Measurements from ENCODE around the gene LTC4S. TPM values are rescaled to one million over a fixed set of nuclear protein-coding genes. Genes with fewer than 3 reads are reported as not detected.

Gene LTC4S
- total RNA-seq, 4 donors from 2014 or later = 4.1 to 22.9 (median 13.6) TPM; not detected in 1

GRCh38 chr5:179753971-179754370 is 39.8 kb upstream of the LTC4S start:
- Histone ChIP-seq H3K9me3 (no peaks in the 10 kb centered on the region), H3K4me1 (peaks cover 0 to 3% of the 10 kb centered on the region in 2 donors), H3K36me3 (no peaks in the 10 kb centered on the region), H3K27me3 (no peaks in the 10 kb centered on the region), H3K27ac (no peak overlapping the region), H3K4me3 (no peak overlapping the region)
- intact Hi-C loops (cut with DNase I; ENCODE audit: low total_unique reads) = no loop called here
- TF ChIP-seq CTCF (IDR thresholded peaks at IDR 0.05) (no peak), POLR2A (IDR thresholded peaks at IDR 0.05) (no peak)
- DNase-seq = no peak

- TF ChIP-seq POLR2A (IDR thresholded peaks at IDR 0.05) (no peak), CTCF (IDR thresholded peaks at IDR 0.05) (no peak)
- H3K4me3 ChIP-seq = no peak overlapping the region
- no peaks in the 10 kb centered on the region for H3K9me3 ChIP-seq
- intact Hi-C loops (cut with DNase I; ENCODE audit: low total_unique reads) = no loop called here
- H3K27ac ChIP-seq = no peak overlapping the region
- no peaks in the 10 kb centered on the region for H3K36me3 ChIP-seq
- no peak for DNase-seq
- H3K27me3 ChIP-seq = no peaks in the 10 kb centered on the region
- peaks cover 0 to 3% of the 10 kb centered on the region in 2 donors for H3K4me1 ChIP-seq
These were observed 38.8 kb upstream of the LTC4S start for GRCh38 chr5:179755022-179755421.

- H3K27me3 ChIP-seq = no peaks in the 10 kb centered on the region
- intact Hi-C loops (cut with DNase I; ENCODE audit: low total_unique reads) = no loop called here
- H3K36me3 ChIP-seq = no peaks in the 10 kb centered on the region
- TF ChIP-seq POLR2A (IDR thresholded peaks at IDR 0.05) (no peak), CTCF (IDR thresholded peaks at IDR 0.05) (no peak)
- no peak overlapping the region for H3K4me3 ChIP-seq
- no peak overlapping the region for H3K27ac ChIP-seq
- no peaks in the 10 kb centered on the region for H3K9me3 ChIP-seq
- H3K4me1 ChIP-seq = peaks cover 0 to 8% of the 10 kb centered on the region in 2 donors
- DNase-seq = no peak
These were observed 34.8 kb upstream of the LTC4S start for GRCh38 chr5:179758955-179759354.

- no peak overlapping the region for H3K27ac ChIP-seq
- no peak for DNase-seq
- H3K27me3 ChIP-seq = no peaks in the 10 kb centered on the region
- TF ChIP-seq CTCF (IDR thresholded peaks at IDR 0.05) = no peak
- H3K4me3 ChIP-seq = no peak overlapping the region
- H3K36me3 ChIP-seq = no peaks in the 10 kb centered on the region
- H3K4me1 ChIP-seq = peaks cover 0 to 7% of the 10 kb centered on the region in 2 donors
- no peaks in the 10 kb centered on the region for H3K9me3 ChIP-seq
- intact Hi-C loops (cut with DNase I; ENCODE audit: low total_unique reads) = no loop called here
These were observed 33.9 kb upstream of the LTC4S start for GRCh38 chr5:179759581-179760551.

- peak overlapping the region; percentile 63 to 72 for H3K27ac ChIP-seq
- H3K27me3 ChIP-seq = no peaks in the 10 kb centered on the region
- no peak for DNase-seq
- intact Hi-C loops (cut with DNase I; ENCODE audit: low total_unique reads) = no loop called here
- no peak for TF ChIP-seq POLR2A (IDR thresholded peaks at IDR 0.05)
- no peak for TF ChIP-seq CTCF (IDR thresholded peaks at IDR 0.05)
- no peak overlapping the region for H3K4me3 ChIP-seq
- H3K9me3 ChIP-seq = no peaks in the 10 kb centered on the region
- H3K36me3 ChIP-seq = no peaks in the 10 kb centered on the region
- peaks cover 0 to 11% of the 10 kb centered on the region in 2 donors for H3K4me1 ChIP-seq
These were observed 31.6 kb upstream of the LTC4S start for GRCh38 chr5:179762079-179762780.

Data from uterus (tissue), 4 donors.